HG03108 (cell line): Measurements from ENCODE around the gene RNF213.

Experiments used
- ATAC-seq: cut with Tn5 transposase; IDR thresholded peaks from one replicate; pipeline ENCODE4 v1.9.1; 2021; ENCODE audit warnings: moderate library complexity; ENCODE audit not compliant: unreplicated experiment

Gene RNF213

GRCh38 chr17:80260791-80261158 is at the start of gene RNF213:
Gene RNF213 (plus strand): TSS chr17:80260852. CDS start chr17:80263682, 2,830 bp downstream.
- peak; percentile 18 for ATAC-seq

- no peak for ATAC-seq
Observed at GRCh38 chr17:80212109-80212508, 48.5 kb upstream of the RNF213 start.

- no peak for ATAC-seq
Observed at GRCh38 chr17:80212511-80212910, 48.1 kb upstream of the RNF213 start.

- no peak for ATAC-seq
Observed at GRCh38 chr17:80212962-80213642, 47.5 kb upstream of the RNF213 start.

- no peak for ATAC-seq
Observed at GRCh38 chr17:80213643-80213975, 47.0 kb upstream of the RNF213 start.

- no peak for ATAC-seq
Observed at GRCh38 chr17:80214012-80214877, 46.4 kb upstream of the RNF213 start.

- ATAC-seq: no peak
Observed at GRCh38 chr17:80214878-80215210, 45.8 kb upstream of the RNF213 start.

- no peak for ATAC-seq
Observed at GRCh38 chr17:80216473-80217456, 43.9 kb upstream of the RNF213 start.

- ATAC-seq: no peak
Observed at GRCh38 chr17:80217703-80218362, 42.8 kb upstream of the RNF213 start.

GRCh38 chr17:80218391-80218790 is 42.3 kb upstream of the RNF213 start:
- ATAC-seq: no peak

GRCh38 chr17:80219013-80219762 is 41.5 kb upstream of the RNF213 start:
- peak; percentile 67 for ATAC-seq

GRCh38 chr17:80219763-80220053 is 40.9 kb upstream of the RNF213 start:
- ATAC-seq: peak; percentile 14

GRCh38 chr17:80220054-80220735 is 40.5 kb upstream of the RNF213 start, which contains the start of the genes SGSH and SLC26A11:
Gene SGSH (minus strand): TSS chr17:80220333. CDS start chr17:80220313, 20 bp downstream.
Gene SLC26A11 (plus strand): TSS chr17:80220427. CDS start chr17:80221561, 1,134 bp downstream.
- ATAC-seq: peak; percentile 18

GRCh38 chr17:80220736-80221215 is 39.9 kb upstream of the RNF213 start:
- ATAC-seq: no peak

- no peak for ATAC-seq
Observed at GRCh38 chr17:80221351-80222105, 39.1 kb upstream of the RNF213 start.

- no peak for ATAC-seq
Observed at GRCh38 chr17:80222376-80223141, 38.1 kb upstream of the RNF213 start.

GRCh38 chr17:80223142-80223815 is 37.4 kb upstream of the RNF213 start:
- no peak for ATAC-seq
